NCI-H2029 (cell line): ENCODE results near the gene SHB.
A peak's percentile ranks its signal among the peaks of the same experiment; 100 is the strongest.

Experiments used
- DNase-seq: peaks from one replicate; lab custom pipeline; 2025; lab: John Stamatoyannopoulos, UW

Gene SHB

DNA sequence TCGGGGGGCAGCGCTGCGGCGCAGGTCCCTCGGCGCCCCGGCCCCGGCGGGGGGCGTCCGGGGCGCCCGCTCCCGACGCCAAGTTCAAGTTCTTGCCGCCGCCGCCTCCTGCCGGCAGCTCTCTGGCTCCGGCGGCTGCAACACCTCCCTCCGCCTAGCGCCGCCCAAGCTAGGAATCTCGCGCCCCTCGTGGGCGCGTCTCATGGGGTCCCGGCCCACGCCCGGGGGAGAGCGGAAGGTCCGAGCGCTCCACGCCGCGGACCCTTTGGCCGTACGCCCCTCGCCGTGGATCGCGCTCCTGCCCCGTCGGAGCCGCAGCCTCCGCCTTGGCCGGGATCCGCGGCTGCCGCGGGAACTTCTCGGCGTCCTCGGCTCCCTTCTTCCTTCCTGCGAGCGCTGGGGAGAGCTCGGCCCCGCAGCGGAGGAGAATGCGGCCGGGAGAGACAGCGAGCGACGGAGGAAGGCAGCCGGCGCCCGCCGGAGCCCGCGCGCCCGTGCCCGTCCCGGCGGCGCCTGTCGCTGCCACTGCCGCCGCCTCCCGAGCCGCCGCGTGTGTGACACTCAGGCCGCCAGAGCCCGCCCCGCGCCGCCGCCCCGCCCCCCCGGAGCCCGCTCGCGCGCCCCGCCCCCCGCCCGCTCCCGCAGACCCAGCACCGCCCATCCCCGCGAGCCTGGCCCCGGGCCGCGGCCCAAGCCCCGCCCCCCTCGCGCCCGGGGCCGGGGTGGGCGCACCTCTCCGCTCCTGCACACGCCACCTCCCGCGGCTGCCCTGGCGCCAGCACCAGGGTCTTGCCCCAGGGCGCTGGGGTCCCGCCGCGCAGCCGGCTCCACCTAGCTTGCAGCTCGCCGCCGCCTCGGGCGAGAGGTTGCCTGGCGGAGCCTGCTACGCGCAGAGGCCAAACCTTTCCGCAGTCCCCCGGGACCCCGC is at the start of gene SHB:
SHB (minus strand) TSS at position 527 of the 928 bp plus-strand sequence. CDS start 582 bp downstream, outside the sequence.
- peak; percentile 68 for DNase-seq

GRCh38 chr9:38117651-38118050 is 48.6 kb upstream of the SHB start:
- peak; percentile 79 for DNase-seq

GRCh38 chr9:38114905-38115304 is 45.9 kb upstream of the SHB start:
- no peak for DNase-seq

DNA sequence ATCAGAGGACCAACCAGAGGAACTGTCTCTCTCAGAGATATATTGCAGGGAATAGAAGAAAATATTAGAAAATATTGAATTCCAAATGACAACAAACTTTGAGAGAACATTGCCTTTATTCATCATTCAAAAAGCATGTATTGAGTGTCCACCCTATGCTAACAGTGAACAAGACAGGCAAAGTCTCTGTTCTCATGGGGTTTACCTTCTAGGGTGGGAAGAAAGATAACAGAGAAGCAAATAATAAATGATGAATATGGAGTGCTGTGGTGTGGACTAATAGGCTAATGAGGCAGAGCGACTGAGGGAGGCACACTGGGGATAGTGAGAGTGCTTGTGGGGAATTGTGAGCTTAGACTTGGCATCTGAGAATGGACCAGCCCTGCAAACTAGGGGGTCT is 43.4 kb upstream of the SHB start:
- DNase-seq: no peak

DNA sequence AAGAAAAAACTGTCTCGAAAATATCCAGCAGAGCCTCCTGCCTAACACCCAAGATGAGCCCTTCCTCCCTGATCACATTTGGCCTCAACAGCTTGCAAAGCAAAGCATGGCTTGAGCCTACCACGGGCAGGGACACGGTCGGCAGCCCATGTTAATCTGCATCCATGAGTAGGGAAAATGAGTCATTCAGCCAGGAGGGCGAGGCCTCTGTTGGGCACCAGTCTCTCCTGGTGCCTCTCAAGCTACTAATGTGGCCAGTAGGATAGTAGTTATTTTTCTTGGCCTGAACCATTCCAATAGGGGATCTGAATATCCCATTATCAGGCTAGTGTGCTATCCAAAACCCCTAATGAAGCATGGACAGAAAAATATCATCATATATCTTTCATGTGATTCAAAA is 43.0 kb upstream of the SHB start:
- no peak for DNase-seq

DNA sequence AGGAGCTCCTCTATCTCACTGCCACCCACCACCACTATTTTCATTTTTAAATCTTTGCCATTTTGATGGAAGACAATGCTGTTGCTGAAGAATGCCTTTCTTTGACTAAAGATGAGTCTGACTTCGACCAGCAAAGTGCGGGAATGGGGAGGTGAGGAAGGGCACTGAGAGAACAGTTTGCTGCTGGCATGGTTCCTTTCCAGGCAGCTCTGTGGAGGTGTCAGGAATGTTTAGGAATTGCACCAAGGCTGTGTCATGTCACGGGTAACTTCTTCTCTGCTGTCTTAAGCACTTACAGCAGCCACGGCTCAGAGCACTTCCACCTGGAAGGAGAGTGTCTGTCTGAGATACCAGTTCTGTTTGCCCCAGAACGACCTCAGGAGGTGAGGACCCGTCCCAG is 41.4 kb upstream of the SHB start:
- DNase-seq: no peak

DNA sequence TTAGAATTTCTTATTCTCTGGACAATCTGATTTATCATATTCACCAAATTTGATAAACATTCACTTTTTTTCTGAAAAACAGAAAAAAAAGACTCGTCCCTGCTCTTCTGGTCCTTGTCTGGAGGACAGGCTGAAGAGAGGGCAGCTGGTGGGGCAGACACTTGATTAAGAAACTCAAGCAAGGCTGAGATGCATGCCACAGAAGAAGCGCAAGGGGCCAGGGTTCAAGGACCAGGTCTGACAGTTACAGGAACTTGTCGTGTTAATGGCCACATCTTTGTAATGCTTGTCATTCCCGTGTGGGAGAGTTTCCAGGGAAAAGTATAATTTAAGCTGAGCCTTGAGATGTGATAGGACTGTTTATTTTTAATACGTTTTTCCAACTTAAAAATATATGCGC is 40.6 kb upstream of the SHB start:
- DNase-seq: no peak

GRCh38 chr9:38108326-38108725 is 39.3 kb upstream of the SHB start:
- DNase-seq: no peak

- DNase-seq: peak; percentile 71
These were observed 38.8 kb upstream of the SHB start for GRCh38 chr9:38107811-38108304.

DNA sequence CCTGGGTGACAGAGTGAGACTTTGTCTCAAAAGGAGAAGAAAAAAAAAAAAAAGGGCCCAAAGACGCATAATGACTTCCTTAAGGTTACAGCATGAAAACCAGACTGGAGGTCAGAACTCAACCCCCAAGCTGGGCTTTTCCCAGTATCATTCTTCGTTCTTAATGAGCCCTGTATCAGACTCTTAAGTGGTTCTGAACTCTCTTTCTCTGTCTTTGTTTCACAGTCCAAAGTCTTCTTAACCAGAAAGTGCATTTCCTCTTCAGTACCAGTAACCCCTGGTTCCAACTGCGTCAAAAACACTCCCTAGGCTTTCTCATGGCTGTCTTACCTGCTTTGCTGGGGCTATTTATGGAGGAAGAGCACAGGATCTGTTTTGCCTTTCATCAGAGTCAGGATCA is 38.4 kb upstream of the SHB start:
- DNase-seq: no peak

DNA sequence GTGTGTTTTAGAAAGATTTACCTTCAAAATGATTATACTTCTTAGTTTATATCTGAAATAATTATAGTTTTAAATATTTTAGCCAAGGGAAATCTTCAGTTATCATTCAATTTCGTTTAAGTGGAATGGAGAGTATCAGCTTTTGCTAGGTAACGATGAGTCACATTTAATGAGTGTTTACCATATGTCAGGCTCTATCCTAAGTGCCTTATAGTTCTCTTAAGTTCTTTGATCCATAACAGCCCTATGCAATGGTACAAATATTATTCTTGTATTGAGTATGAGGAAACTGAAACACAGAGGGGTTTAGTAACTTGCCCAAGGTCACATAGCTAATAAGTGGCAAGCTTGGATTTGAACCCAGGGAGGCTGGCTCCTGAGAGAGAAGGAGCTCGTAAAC is 37.5 kb upstream of the SHB start:
- peak; percentile 56 for DNase-seq

- no peak for DNase-seq
These were observed 34.3 kb upstream of the SHB start for GRCh38 chr9:38103340-38103739.

DNA sequence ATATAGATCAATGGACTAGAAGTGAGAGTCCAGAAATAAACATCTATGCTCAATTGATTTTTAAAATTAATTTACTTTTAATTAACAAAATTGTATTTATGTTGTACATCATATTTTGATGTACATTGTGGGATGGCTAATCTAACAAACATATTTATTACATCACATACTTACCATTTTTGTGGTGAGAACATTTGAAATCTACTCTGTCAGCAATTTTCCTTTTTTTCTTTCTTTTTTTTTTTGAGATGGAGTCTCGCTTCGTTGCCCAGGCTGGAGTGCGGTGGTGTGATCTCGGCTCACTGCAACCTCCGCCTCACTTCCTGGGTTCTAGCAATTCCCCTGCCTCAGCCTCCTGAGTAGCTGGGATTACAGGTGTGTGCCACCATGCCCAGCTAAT is 32.4 kb upstream of the SHB start:
- no peak for DNase-seq

DNA sequence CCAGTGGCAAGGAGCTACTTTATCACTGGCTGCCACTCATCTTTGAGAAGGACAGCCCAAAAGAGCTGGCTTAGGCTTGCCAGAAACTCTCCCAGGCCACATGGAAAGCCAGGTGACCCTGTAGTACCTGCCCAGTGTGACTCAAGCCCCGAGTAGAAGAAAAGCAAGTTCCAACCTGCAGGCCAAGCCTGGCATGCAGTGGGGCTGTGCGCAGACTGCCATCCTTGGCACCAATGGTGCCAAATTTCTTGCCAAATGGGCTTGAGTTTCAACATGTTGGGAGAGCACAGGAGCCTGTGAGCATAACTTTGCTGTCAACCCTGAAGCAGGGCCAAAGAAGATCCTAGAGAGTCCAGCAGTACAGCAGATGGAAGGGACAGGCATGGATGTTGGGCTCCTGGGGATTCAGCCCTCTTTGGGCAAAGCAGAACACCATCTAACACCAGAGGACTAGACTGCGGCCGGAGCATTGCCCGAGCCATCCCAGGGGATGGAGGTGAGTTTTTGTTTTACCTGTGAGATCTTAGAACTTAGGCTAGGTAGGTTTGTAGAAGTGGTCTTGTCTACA is 27.3 kb upstream of the SHB start:
- no peak for DNase-seq

DNA sequence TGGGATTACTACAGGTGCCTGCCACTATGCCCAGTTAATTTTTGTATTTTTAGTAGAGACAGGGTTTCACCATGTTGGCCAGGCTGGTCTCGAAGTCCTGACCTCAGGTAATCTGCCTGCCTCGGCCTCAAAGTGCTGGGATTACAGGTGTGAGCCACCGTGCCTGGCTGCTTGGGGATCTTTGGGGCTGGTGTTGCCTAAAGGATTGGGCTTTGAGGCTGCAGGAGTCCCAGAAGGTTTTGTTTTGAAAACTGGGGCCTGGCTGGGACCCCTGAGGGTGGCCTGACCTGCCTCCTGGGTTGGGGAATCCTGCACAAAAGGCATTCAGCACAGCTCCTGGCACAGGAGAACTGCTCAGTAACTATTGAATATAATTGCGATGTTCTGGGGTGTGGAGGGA is 25.1 kb upstream of the SHB start:
- DNase-seq: no peak

- DNase-seq: no peak
These were observed 23.6 kb upstream of the SHB start for GRCh38 chr9:38092656-38093055.

GRCh38 chr9:38092200-38092524 is 23.1 kb upstream of the SHB start:
- no peak for DNase-seq

- peak; percentile 68 for DNase-seq
These were observed 22.5 kb upstream of the SHB start for GRCh38 chr9:38091310-38092199.

DNA sequence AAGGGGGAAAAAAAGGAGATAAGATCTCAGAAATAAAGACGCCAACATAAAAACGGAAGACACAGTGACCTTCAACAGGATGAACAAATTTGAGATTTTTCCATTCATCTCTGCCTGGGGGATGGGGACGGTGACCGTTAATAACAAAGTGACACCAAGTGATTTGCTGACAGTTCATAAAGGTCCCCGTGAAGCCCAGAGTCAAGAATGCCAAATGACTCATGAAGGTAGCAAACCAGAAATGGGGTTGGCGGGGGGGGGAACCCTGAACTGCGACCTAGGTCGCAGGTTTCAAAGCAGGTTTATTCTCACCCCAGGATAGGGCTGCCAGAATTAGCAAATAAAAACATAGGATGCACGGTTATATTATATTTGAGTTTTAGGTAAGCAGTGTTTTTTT is 21.1 kb upstream of the SHB start:
- no peak for DNase-seq

DNA sequence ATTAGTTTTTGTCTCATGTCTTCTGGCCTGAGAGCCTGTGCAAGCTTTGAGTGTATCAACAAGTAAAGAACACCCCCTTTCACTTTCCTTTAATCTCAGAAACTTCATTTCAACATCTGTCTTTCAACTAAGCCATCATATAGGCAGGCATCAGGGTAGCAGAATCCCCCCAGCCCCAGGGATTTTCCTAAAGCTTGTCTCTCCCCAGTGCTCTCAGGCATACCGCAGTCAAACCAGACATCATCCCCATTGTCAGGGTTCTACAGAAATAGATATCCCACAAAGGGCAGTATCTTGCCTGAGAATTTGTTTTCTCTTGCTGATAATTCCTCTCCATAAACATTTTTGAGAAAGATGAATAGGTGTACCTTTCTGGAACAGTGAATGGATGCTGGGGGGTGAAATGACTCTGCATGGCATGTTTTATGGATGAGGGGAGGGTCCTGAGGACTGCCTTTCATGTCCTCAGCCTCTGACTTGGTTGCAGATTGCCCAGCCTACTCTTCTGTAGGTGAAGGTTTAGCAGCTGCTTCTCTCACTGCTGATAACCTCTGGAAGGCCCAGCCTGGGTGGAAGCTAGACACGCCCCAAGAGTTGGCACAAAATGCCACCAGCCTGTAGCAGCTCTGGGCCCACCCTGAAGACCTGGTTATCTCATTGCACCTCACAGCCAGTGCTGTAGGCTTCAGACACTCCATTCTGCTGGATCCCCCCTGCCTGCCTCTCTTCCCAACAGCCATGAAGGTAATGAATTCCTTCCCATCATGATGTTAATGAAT is 20.5 kb upstream of the SHB start:
- no peak for DNase-seq

- DNase-seq: no peak
These were observed 19.2 kb upstream of the SHB start for GRCh38 chr9:38088006-38088925.
